ENCODE results near the gene KRT14. TPM values are rescaled to one million over a fixed set of nuclear protein-coding genes. Genes with fewer than 3 reads are reported as not detected.

Gene KRT14
- total RNA-seq, 2 donors from 2014 or later: 2.3 TPM; not detected in 1

GRCh38 chr17:41542357-41542756 is 44.3 kb downstream of the KRT14 start:
- WGBS, 2 donors: 30 to 32% methylated on average over 2 of the region's 2 CpGs
- intact Hi-C loops (cut with DNase I): no loop called here
- no peak for DNase-seq
- Histone ChIP-seq H3K27ac (no peak overlapping the region), H3K9me3 (no peaks in the 10 kb centered on the region), H3K36me3 (replicated peaks in 1 of 2; ENCODE audit: insufficient read depth in 1 of 2, low read depth in 2 of 2) (no peaks in the 10 kb centered on the region), H3K27me3 (no peaks in the 10 kb centered on the region), H3K4me3 (no peak overlapping the region), H3K4me1 (peaks cover 4% of the 10 kb centered on the region)
- ATAC-seq: no peak
- TF ChIP-seq CTCF (IDR thresholded peaks at IDR 0.05) (no peak), POLR2A (IDR thresholded peaks at IDR 0.05) (no peak)

- no peak overlapping the region for H3K27ac ChIP-seq
- DNase-seq: no peak
- WGBS, 2 donors: 73 to 77% methylated on average over 10 of the region's 10 CpGs
- intact Hi-C loops (cut with DNase I): no loop called here
- H3K9me3 ChIP-seq: no peaks in the 10 kb centered on the region
- no peaks in the 10 kb centered on the region for H3K36me3 ChIP-seq (replicated peaks in 1 of 2; ENCODE audit: insufficient read depth in 1 of 2, low read depth in 2 of 2)
- no peak for TF ChIP-seq CTCF (IDR thresholded peaks at IDR 0.05)
- TF ChIP-seq POLR2A (IDR thresholded peaks at IDR 0.05): no peak
- H3K4me1 ChIP-seq: peaks cover 4% of the 10 kb centered on the region
- ATAC-seq: no peak
- no peak overlapping the region for H3K4me3 ChIP-seq
- no peaks in the 10 kb centered on the region for H3K27me3 ChIP-seq
Measured at GRCh38 chr17:41540921-41541625, 45.6 kb downstream of the KRT14 start.

GRCh38 chr17:41539979-41540701 is 46.6 kb downstream of the KRT14 start:
- 60 to 64% methylated on average over 7 of the region's 7 CpGs for WGBS, 2 donors
- Histone ChIP-seq H3K27ac (no peak overlapping the region), H3K9me3 (no peaks in the 10 kb centered on the region), H3K4me1 (peaks cover 4% of the 10 kb centered on the region), H3K36me3 (replicated peaks in 1 of 2; ENCODE audit: insufficient read depth in 1 of 2, low read depth in 2 of 2) (no peaks in the 10 kb centered on the region), H3K27me3 (no peaks in the 10 kb centered on the region), H3K4me3 (no peak overlapping the region)
- no peak for DNase-seq
- no peak for ATAC-seq
- TF ChIP-seq CTCF (IDR thresholded peaks at IDR 0.05) (no peak), POLR2A (IDR thresholded peaks at IDR 0.05) (no peak)
- intact Hi-C loops (cut with DNase I): no loop called here

- Histone ChIP-seq H3K9me3 (no peaks in the 10 kb centered on the region), H3K36me3 (replicated peaks in 1 of 2; ENCODE audit: insufficient read depth in 1 of 2, low read depth in 2 of 2) (no peaks in the 10 kb centered on the region), H3K4me3 (no peak overlapping the region), H3K27ac (no peak overlapping the region), H3K4me1 (no peaks in the 10 kb centered on the region), H3K27me3 (no peaks in the 10 kb centered on the region)
- no peak for TF ChIP-seq CTCF (IDR thresholded peaks at IDR 0.05)
- TF ChIP-seq POLR2A (IDR thresholded peaks at IDR 0.05): no peak
- DNase-seq (no peak), ATAC-seq (no peak)
- 76 to 79% methylated on average over 5 of the region's 5 CpGs for WGBS, 2 donors
- intact Hi-C loops (cut with DNase I): no loop called here
Measured at GRCh38 chr17:41539071-41539492, 47.6 kb downstream of the KRT14 start.

Data from body of pancreas (tissue), 4 donors.